Measurements from ENCODE around the gene NFATC2IP.
"Not testable (repeated sequence)": the region's sequence is repeated elsewhere in the genome, so short reads cannot be mapped to it uniquely, and the experiment has no call there.

NFATC2IP gene

DNA sequence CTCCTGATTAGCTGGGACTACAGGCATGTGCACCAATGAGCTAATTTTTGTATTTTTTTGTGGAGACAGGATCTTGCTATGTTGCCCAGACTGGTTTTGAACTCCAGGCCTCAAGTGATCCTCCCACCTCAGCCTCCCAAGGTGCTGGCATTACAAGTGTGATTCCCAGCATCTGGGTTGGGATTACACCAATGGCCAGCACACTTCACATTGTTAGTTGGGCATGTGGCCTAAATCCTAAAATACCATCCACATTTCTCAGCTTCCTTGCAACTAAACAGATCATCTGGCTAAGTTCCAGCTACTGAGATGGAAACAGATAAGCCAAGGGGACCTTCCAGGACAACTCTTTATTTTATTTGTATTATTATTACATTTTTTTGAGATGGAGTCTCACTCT is 35.6 kb upstream of the NFATC2IP start:
- no peak for TF ChIP-seq JUND (IDR thresholded peaks at IDR 0.05; ENCODE audit: low read depth)
- in situ Hi-C loops (cut with HindIII; ENCODE audit: low pct_unique_long_range_greater_than_20kb, low sequenced_read_pairs): no loop called here
- DNase-seq (ENCODE audit: low read depth in 1 of 2, low spot score in 1 of 2): no peak

GRCh38 chr16:28917095-28917494 is 33.6 kb upstream of the NFATC2IP start:
- TF ChIP-seq JUND (IDR thresholded peaks at IDR 0.05; ENCODE audit: low read depth): no peak
- DNase-seq (ENCODE audit: low read depth in 1 of 2, low spot score in 1 of 2): no peak
- in situ Hi-C loops (cut with HindIII; ENCODE audit: low pct_unique_long_range_greater_than_20kb, low sequenced_read_pairs): no loop called here

DNA sequence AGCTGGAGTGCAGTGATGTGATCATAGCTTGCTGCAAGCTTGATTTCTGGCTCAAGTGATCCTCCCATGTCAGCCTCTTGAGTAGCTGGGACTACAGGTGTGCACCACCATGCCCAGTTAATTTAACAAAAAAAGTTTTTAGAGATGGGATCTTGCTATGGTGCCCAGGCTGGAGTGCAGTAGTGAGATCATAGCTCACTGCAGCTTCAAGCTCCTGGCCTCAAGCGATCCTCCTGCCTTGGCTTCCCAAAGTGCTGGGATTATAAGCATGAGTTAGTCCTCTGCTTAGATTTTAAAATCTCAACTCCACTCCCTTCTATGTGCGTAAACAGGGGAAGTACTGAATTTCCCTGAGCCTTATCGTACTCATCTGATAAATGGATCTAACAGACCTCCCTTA is 32.0 kb upstream of the NFATC2IP start:
- no peak for TF ChIP-seq JUND (IDR thresholded peaks at IDR 0.05; ENCODE audit: low read depth)
- in situ Hi-C loops (cut with HindIII; ENCODE audit: low pct_unique_long_range_greater_than_20kb, low sequenced_read_pairs): no loop called here

DNA sequence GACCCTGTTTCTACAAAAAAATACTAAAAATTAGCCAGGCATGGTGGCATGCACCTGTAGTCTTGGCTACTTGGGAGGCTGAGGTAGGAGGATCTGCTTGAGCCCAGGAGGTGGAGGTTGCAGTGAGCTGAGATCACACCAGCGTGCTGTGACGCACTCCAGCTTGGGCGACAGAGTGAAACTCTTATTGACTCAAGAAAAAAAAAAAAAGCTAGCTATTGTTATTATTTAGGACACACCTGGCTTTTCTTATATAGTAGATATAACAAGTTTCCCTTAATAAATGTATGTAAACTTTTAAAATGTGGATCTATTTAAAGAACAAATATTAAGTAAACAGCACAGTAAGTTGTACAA is 27.5 kb upstream of the NFATC2IP start:
- in situ Hi-C loops (cut with HindIII; ENCODE audit: low pct_unique_long_range_greater_than_20kb, low sequenced_read_pairs): no loop called here
- DNase-seq (ENCODE audit: low read depth in 1 of 2, low spot score in 1 of 2): no peak
- no peak for TF ChIP-seq JUND (IDR thresholded peaks at IDR 0.05; ENCODE audit: low read depth)

More for the DNA sequence above, 32.0 kb upstream of the NFATC2IP start:
- DNase-seq (ENCODE audit: low read depth in 1 of 2, low spot score in 1 of 2): no peak

DNA sequence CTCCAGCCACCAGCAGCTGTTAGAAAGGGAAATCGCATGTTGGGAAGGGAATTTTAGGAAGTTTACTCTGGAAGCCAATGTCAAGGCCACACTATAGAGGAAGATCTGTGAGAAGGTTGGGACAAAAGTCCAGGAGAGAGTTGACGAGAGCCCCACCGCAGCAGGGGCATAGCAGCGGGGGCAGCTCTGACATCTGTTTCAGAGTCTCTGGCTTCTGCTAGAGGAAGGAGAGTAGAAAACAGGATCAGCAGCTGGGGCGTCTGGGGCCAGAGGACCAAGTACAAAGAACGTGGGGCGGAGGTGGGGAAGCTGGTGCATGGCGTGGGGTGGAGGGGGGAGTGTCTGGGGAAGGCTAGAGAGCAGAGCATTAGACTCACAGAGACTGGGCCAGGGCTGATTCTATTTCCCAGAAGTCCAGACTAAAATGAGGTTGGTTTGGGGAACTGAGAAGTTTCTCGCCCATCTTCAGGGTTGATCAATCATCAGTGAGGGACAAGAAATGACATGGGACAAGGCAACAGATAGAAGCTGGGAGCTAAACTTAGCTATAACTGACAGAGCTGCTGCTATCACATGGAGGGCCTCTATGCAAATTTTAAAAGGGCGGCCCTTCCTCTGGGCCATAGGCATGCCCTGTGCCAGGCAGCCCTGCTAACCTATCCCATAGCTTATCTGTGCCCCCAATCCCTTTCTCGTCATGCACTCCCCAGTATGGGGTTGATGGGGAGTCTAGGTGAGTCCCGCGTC is 26.9 kb upstream of the NFATC2IP start:
- in situ Hi-C loops (cut with HindIII; ENCODE audit: low pct_unique_long_range_greater_than_20kb, low sequenced_read_pairs): no loop called here
- no peak for TF ChIP-seq JUND (IDR thresholded peaks at IDR 0.05; ENCODE audit: low read depth)
- peak in 1 of 2 experiments; percentile 20 for DNase-seq (ENCODE audit: low read depth in 1 of 2, low spot score in 1 of 2)

GRCh38 chr16:28924399-28924761 is 26.4 kb upstream of the NFATC2IP start:
- DNase-seq (ENCODE audit: low read depth in 1 of 2, low spot score in 1 of 2): peak in 1 of 2 experiments; percentile 95
- TF ChIP-seq JUND (IDR thresholded peaks at IDR 0.05; ENCODE audit: low read depth): no peak
- in situ Hi-C loops (cut with HindIII; ENCODE audit: low pct_unique_long_range_greater_than_20kb, low sequenced_read_pairs): no loop called here

- no peak for TF ChIP-seq JUND (IDR thresholded peaks at IDR 0.05; ENCODE audit: low read depth)
- peak; percentile 91 to 99 for DNase-seq (ENCODE audit: low read depth in 1 of 2, low spot score in 1 of 2)
- in situ Hi-C loops (cut with HindIII; ENCODE audit: low pct_unique_long_range_greater_than_20kb, low sequenced_read_pairs): no loop called here
Observed at GRCh38 chr16:28924762-28925385, 25.9 kb upstream of the NFATC2IP start, which contains the start of gene RABEP2. RABEP2 (minus strand) TSS chr16:28925238; CDS start chr16:28925163, 75 bp downstream.

DNA sequence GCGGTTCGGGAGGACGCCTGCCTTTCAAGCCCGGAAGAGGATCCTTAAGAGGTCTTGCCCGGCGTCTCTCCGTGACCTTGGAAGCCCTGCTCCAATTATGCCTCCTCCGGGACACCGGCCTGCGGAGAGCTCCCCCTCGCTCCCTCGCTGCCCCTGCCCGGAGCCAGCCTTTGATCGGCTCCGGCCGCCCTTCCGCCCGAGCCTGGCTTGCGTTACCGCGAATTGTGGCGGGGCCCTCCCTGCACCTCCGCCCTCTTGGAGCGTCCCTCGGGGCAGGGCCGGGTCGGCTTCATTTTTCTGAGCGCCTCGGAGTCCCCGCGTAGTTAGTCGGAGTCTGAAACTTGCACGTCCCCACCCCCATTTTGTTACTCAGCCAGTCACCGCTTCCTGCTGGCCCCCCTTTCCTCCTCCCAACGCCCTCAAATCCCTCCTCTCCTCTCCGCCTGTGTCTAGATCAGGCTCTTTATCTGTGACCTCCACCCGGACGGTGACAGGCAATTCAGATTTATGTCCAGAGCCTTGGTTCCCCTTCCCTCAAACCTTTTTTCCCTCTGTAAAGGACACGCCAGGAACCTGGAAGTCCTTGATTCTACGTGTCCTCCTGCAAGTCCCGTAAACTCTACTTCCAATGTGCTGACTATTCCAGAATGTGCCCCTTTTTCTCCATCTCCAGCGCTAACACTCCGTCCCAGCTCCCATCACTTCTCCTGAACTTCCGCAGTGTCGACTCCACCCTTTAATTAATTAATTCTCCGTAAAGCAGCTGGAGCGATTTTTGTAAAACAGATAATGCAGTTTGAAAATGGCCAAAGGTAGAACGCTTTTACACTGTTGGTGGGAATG is 25.1 kb upstream of the NFATC2IP start:
- TF ChIP-seq JUND (IDR thresholded peaks at IDR 0.05; ENCODE audit: low read depth): no peak
- DNase-seq (ENCODE audit: low read depth in 1 of 2, low spot score in 1 of 2): peak in 1 of 2 experiments; percentile 68
- in situ Hi-C loops (cut with HindIII; ENCODE audit: low pct_unique_long_range_greater_than_20kb, low sequenced_read_pairs): no loop called here

- in situ Hi-C loops (cut with HindIII; ENCODE audit: low pct_unique_long_range_greater_than_20kb, low sequenced_read_pairs); DNase-seq (ENCODE audit: low read depth in 1 of 2, low spot score in 1 of 2): not testable (repeated sequence)
Observed at GRCh38 chr16:28926284-28926683, 24.5 kb upstream of the NFATC2IP start.

GRCh38 chr16:28927815-28928214 is 22.9 kb upstream of the NFATC2IP start:
- no peak for DNase-seq (ENCODE audit: low read depth in 1 of 2, low spot score in 1 of 2)
- in situ Hi-C loops (cut with HindIII; ENCODE audit: low pct_unique_long_range_greater_than_20kb, low sequenced_read_pairs): no loop called here
- TF ChIP-seq JUND (IDR thresholded peaks at IDR 0.05; ENCODE audit: low read depth): no peak

DNA sequence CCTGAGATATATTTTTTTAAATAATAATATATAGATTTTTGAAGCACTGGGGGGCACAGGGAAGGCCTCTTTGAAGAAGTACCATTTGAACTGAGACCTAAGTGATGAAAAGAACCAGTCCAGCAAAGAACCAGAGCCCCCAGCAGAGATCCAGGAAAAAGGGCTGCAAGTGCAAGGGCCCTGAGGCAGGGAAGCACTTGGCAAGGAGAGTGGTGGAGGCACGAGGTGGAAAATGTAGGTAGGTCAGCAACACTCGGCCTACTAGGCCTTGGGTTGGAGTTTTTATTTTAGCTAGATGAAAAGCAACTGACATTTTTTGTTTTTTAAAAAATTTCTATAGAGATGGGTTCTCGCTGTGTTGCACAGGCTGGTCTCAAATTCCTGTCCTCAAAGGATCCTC is 20.5 kb upstream of the NFATC2IP start:
- in situ Hi-C loops (cut with HindIII; ENCODE audit: low pct_unique_long_range_greater_than_20kb, low sequenced_read_pairs): no loop called here
- TF ChIP-seq JUND (IDR thresholded peaks at IDR 0.05; ENCODE audit: low read depth): no peak
- DNase-seq (ENCODE audit: low read depth in 1 of 2, low spot score in 1 of 2): no peak

- in situ Hi-C loops (cut with HindIII; ENCODE audit: low pct_unique_long_range_greater_than_20kb, low sequenced_read_pairs): no loop called here
- no peak for DNase-seq (ENCODE audit: low read depth in 1 of 2, low spot score in 1 of 2)
- TF ChIP-seq JUND (IDR thresholded peaks at IDR 0.05; ENCODE audit: low read depth): no peak
Observed at GRCh38 chr16:28930652-28931051, 20.1 kb upstream of the NFATC2IP start.

DNA sequence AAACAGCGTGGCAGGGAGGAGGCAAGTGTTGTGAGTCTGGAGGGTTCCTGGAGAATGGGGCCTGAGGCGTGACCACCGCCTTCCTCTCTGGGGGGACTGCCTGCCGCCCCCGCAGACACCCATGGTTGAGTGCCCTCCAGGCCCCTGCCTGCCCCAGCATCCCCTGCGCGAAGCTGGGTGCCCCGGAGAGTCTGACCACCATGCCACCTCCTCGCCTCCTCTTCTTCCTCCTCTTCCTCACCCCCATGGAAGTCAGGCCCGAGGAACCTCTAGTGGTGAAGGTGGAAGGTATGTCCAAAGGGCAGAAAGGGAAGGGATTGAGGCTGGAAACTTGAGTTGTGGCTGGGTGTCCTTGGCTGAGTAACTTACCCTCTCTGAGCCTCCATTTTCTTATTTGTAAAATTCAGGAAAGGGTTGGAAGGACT is 18.9 kb upstream of the NFATC2IP start, which contains the start of gene CD19:
TSS of gene CD19 (plus strand) at position 171 of the 425 bp plus-strand sequence. CDS start at position 201, 30 bp downstream.
- in situ Hi-C loops (cut with HindIII; ENCODE audit: low pct_unique_long_range_greater_than_20kb, low sequenced_read_pairs): no loop called here
- no peak for DNase-seq (ENCODE audit: low read depth in 1 of 2, low spot score in 1 of 2)
- no peak for TF ChIP-seq JUND (IDR thresholded peaks at IDR 0.05; ENCODE audit: low read depth)

Measured in T47D (cell line).